BLaER1 treated with 17β-estradiol and CSF1 and Interleukin-3, amounts not matched to agents 10 nM and 100 nM (cell line): ENCODE measurements around the gene SETD3.
A peak's percentile ranks its signal among the peaks of the same experiment; 100 is the strongest.

Experiments used
- H3K27ac ChIP-seq, 11 experiments: shearing (Covaris generic); formaldehyde crosslinking; 2 replicates each; pipeline ENCODE4 v1.8.1; 2022
- H3K27me3 ChIP-seq, 11 experiments: shearing (Covaris generic); formaldehyde crosslinking; 2 replicates each; pipeline ENCODE4 v1.8.1; 2022
- H3K36me3 ChIP-seq, 11 experiments: shearing (Covaris generic); formaldehyde crosslinking; 2 replicates each; pipeline ENCODE4 v1.8.1; 2022
- H3K4me1 ChIP-seq, 10 experiments: shearing (Covaris generic); formaldehyde crosslinking; 2 replicates each; pipeline ENCODE4 v1.8.1; 2022
- H3K4me2 ChIP-seq, 11 experiments: shearing (Covaris generic); formaldehyde crosslinking; 2 replicates each; pipeline ENCODE4 v1.8.1; 2022
- H3K4me3 ChIP-seq, 10 experiments: shearing (Covaris generic); formaldehyde crosslinking; 2 replicates each; pipeline ENCODE4 v1.8.1; 2022
- H3K9ac ChIP-seq, 11 experiments: shearing (Covaris generic); formaldehyde crosslinking; 2 replicates each; pipeline ENCODE4 v1.8.1; 2022
- H3K9me3 ChIP-seq, 11 experiments: shearing (Covaris generic); formaldehyde crosslinking; replicated peaks in 1 of 11; 2 replicates each; pipeline ENCODE4 v1.8.1; 2022
- H4K20me1 ChIP-seq, 11 experiments: shearing (Covaris generic); formaldehyde crosslinking; 2 replicates each; pipeline ENCODE4 v1.8.1; 2022
- Cebpa-rat ChIP-seq, 11 experiments: shearing (Covaris generic); IDR thresholded peaks; 2 replicates each; pipeline ENCODE4 v1.8.1; 2022

SETD3 gene

GRCh38 chr14:99387880-99388279, 92.8 kb downstream of the SETD3 start:
- H3K9ac ChIP-seq, result no peak overlapping the region
- H4K20me1 ChIP-seq, result peaks cover 0 to 28% (median 12%) of the 10 kb centered on the region in 11 experiments; a peak in 12 of 22 replicates
- H3K27me3 ChIP-seq, result no peaks in the 10 kb centered on the region
- peaks cover 0 to 14% (median 4%) of the 10 kb centered on the region in 10 experiments; a peak in 5 of 20 replicates for H3K4me1 ChIP-seq
- H3K9me3 ChIP-seq, result peaks cover 0 to 13% (median 5%) of the 10 kb centered on the region in 11 experiments; a peak in 3 of 22 replicates
- no peak overlapping the region for H3K4me3 ChIP-seq
- no peak for TF ChIP-seq Cebpa-rat (IDR thresholded peaks at IDR 0.05)
- no peaks in the 10 kb centered on the region for H3K36me3 ChIP-seq
- H3K4me2 ChIP-seq, result peak overlapping the region in 3 of 11 experiments; percentile 13 to 36 (median 18); a peak in 4 of 22 replicates
- H3K27ac ChIP-seq, result no peak overlapping the region

- H3K9me3 ChIP-seq, result peaks cover 0 to 13% (median 5%) of the 10 kb centered on the region in 11 experiments; a peak in 3 of 22 replicates
- H3K27ac ChIP-seq, result no peak overlapping the region
- no peaks in the 10 kb centered on the region for H3K27me3 ChIP-seq
- peaks cover 0 to 14% (median 0%) of the 10 kb centered on the region in 11 experiments; a peak in 3 of 22 replicates for H4K20me1 ChIP-seq
- H3K4me1 ChIP-seq, result peaks cover 11 to 36% (median 27%) of the 10 kb centered on the region in 10 experiments
- no peaks in the 10 kb centered on the region for H3K36me3 ChIP-seq
- H3K4me3 ChIP-seq, result no peak overlapping the region
- no peak overlapping the region for H3K9ac ChIP-seq
- H3K4me2 ChIP-seq, result no peak overlapping the region
- no peak for TF ChIP-seq Cebpa-rat (IDR thresholded peaks at IDR 0.05)
Observed at GRCh38 chr14:99384450-99385417, 95.9 kb downstream of the SETD3 start.

GRCh38 chr14:99383472-99384449, 96.9 kb downstream of the SETD3 start:
- H3K4me3 ChIP-seq, result no peak overlapping the region

GRCh38 chr14:99382781-99383471, 97.7 kb downstream of the SETD3 start:
- H3K9me3 ChIP-seq, result peaks cover 0 to 13% (median 5%) of the 10 kb centered on the region in 11 experiments; a peak in 3 of 22 replicates
- H3K4me2 ChIP-seq, result no peak overlapping the region
- H3K36me3 ChIP-seq, result no peaks in the 10 kb centered on the region
- H3K27ac ChIP-seq, result no peak overlapping the region
- TF ChIP-seq Cebpa-rat (IDR thresholded peaks at IDR 0.05), result no peak
- H3K4me1 ChIP-seq, result peaks cover 18 to 46% (median 40%) of the 10 kb centered on the region in 10 experiments
- H3K4me3 ChIP-seq, result no peak overlapping the region
- H3K27me3 ChIP-seq, result no peaks in the 10 kb centered on the region
- H4K20me1 ChIP-seq, result 0 out of 22 replicates have a peak, but pooled peaks cover 0 to 5% (median 0%) of the 10 kb centered on the region in 11 experiments
- H3K9ac ChIP-seq, result no peak overlapping the region

More at GRCh38 chr14:99383472-99384449, 96.9 kb downstream of the SETD3 start:
- no peak for TF ChIP-seq Cebpa-rat (IDR thresholded peaks at IDR 0.05)
- Histone ChIP-seq H3K4me1 (peaks cover 13 to 44% (median 34%) of the 10 kb centered on the region in 10 experiments), H4K20me1 (0 out of 22 replicates have a peak, but pooled peaks cover 0 to 5% (median 0%) of the 10 kb centered on the region in 11 experiments), H3K36me3 (no peaks in the 10 kb centered on the region), H3K9me3 (peaks cover 0 to 13% (median 5%) of the 10 kb centered on the region in 11 experiments; a peak in 3 of 22 replicates), H3K27me3 (no peaks in the 10 kb centered on the region), H3K4me2 (no peak overlapping the region), H3K27ac (no peak overlapping the region), H3K9ac (no peak overlapping the region)

- no peak overlapping the region for H3K9ac ChIP-seq
- H3K4me1 ChIP-seq, result peaks cover 18 to 45% (median 39%) of the 10 kb centered on the region in 10 experiments
- H3K27me3 ChIP-seq, result no peaks in the 10 kb centered on the region
- H3K9me3 ChIP-seq, result peaks cover 0 to 10% (median under 1%) of the 10 kb centered on the region in 11 experiments; a peak in 3 of 22 replicates
- no peaks in the 10 kb centered on the region for H3K36me3 ChIP-seq
- H3K4me2 ChIP-seq, result peak overlapping the region in 6 of 11 experiments; percentile 38 to 69 (median 50); a peak in 8 of 22 replicates
- H3K27ac ChIP-seq, result no peak overlapping the region
- 0 out of 22 replicates have a peak, but pooled peaks cover 0 to 5% (median 0%) of the 10 kb centered on the region in 11 experiments for H4K20me1 ChIP-seq
- no peak overlapping the region for H3K4me3 ChIP-seq
- TF ChIP-seq Cebpa-rat (IDR thresholded peaks at IDR 0.05), result no peak
Observed at GRCh38 chr14:99382071-99382470, 98.6 kb downstream of the SETD3 start.

- H3K36me3 ChIP-seq, result no peaks in the 10 kb centered on the region
- no peak overlapping the region for H3K9ac ChIP-seq
- peak overlapping the region in 8 of 11 experiments; percentile 19 to 69 (median 47); a peak in 14 of 22 replicates for H3K4me2 ChIP-seq
- peaks cover 18 to 45% (median 39%) of the 10 kb centered on the region in 10 experiments for H3K4me1 ChIP-seq
- no peak overlapping the region for H3K4me3 ChIP-seq
- H3K27me3 ChIP-seq, result no peaks in the 10 kb centered on the region
- peaks cover 0 to 6% (median 0%) of the 10 kb centered on the region in 11 experiments; a peak in 3 of 22 replicates for H3K9me3 ChIP-seq
- no peak overlapping the region for H3K27ac ChIP-seq
- TF ChIP-seq Cebpa-rat (IDR thresholded peaks at IDR 0.05), result no peak
- H4K20me1 ChIP-seq, result 0 out of 22 replicates have a peak, but pooled peaks cover 0 to 5% (median 0%) of the 10 kb centered on the region in 11 experiments
Observed at GRCh38 chr14:99381688-99382060, 99.0 kb downstream of the SETD3 start.

- no peak for TF ChIP-seq Cebpa-rat (IDR thresholded peaks at IDR 0.05)
- H3K27me3 ChIP-seq, result no peaks in the 10 kb centered on the region
- H3K36me3 ChIP-seq, result no peaks in the 10 kb centered on the region
- no peak overlapping the region for H3K9ac ChIP-seq
- peaks cover 0 to 6% (median 0%) of the 10 kb centered on the region in 11 experiments; a peak in 2 of 22 replicates for H3K9me3 ChIP-seq
- peaks cover 18 to 45% (median 39%) of the 10 kb centered on the region in 10 experiments for H3K4me1 ChIP-seq
- peak overlapping the region in 9 of 11 experiments; percentile 40 to 74 (median 69); a peak in 16 of 22 replicates for H3K4me2 ChIP-seq
- no peak overlapping the region for H3K4me3 ChIP-seq
- H3K27ac ChIP-seq, result no peak overlapping the region
- 0 out of 22 replicates have a peak, but pooled peaks cover 0 to 5% (median 0%) of the 10 kb centered on the region in 11 experiments for H4K20me1 ChIP-seq
Observed at GRCh38 chr14:99380991-99381687, 99.5 kb downstream of the SETD3 start.
